Activated T-cell treated with anti-CD3 and anti-CD28 coated beads for 1 hour (primary cell): ENCODE data around the gene PLAAT2.
"Not testable (repeated sequence)": the region's sequence is repeated elsewhere in the genome, so short reads cannot be mapped to it uniquely, and the experiment has no call there.

Source experiments
- DNase-seq: peaks from one replicate; pipeline ENCODE4 v3.0.0-alpha.2; 2020; ENCODE audit warnings: low read depth

Gene PLAAT2

DNA sequence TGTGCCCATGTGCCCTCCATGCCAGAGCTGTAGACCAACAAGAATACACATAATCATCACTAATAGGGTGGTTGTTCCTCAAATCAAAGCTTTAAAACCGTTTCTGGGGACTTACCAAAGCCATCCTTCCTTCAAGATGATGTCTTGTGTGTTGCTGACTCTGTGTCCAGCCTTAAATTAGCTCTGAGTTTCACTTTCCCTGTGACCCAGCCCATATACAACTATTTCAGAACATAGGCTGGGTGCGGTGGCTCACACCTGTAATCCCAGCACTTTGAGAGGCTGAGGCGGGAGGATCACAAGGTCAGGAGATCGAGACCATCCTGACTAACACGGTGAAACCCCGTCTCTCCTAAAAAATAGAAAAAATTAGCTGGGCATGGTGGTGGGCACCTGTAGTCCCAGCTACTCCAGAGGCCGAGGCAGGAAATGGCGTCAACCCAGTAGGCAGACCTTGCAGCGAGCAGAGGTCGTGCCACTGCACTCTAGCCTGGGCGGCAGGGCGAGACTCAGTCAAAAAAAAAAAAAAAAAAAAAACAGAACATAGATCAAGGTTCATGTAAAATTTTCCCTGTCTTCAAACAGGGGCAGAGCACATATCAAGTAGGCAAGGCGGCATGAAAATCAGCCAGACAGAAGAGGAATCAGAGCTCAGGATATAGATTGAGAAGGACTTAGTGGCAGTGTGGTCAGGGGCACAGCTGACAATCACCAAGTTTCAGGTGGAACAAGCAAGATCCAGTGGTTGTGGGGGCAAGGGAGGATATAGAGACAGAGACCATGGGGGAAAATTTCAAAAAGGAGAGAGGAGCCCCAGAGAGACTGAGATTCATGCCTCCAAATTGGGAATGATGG, at the start of gene PLAAT2:
TSS of gene PLAAT2 (minus strand) at position 179 of the 855 bp plus-strand sequence. CDS start at position 124, 55 bp downstream.
- no peak for DNase-seq

GRCh38 chr11:63612181-63612580, 49.0 kb upstream of the PLAAT2 start:
- no peak for DNase-seq

DNA sequence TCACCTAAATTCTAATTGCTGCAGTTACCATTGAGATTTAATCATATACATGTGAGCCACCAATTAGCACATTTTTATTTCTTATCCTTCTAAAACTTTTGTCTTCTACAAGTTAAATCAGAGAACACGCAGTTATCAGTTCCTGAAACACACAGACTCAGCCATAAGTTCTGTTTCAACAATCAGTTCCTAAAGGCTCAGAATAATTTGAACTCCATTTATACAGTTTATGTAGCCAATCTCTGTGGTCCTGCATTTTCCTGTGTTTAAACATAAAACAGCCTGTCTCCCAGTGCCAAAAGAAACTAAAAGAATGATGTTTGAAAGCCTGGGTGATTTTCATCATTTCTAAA, 48.2 kb upstream of the PLAAT2 start:
- no peak for DNase-seq

DNA sequence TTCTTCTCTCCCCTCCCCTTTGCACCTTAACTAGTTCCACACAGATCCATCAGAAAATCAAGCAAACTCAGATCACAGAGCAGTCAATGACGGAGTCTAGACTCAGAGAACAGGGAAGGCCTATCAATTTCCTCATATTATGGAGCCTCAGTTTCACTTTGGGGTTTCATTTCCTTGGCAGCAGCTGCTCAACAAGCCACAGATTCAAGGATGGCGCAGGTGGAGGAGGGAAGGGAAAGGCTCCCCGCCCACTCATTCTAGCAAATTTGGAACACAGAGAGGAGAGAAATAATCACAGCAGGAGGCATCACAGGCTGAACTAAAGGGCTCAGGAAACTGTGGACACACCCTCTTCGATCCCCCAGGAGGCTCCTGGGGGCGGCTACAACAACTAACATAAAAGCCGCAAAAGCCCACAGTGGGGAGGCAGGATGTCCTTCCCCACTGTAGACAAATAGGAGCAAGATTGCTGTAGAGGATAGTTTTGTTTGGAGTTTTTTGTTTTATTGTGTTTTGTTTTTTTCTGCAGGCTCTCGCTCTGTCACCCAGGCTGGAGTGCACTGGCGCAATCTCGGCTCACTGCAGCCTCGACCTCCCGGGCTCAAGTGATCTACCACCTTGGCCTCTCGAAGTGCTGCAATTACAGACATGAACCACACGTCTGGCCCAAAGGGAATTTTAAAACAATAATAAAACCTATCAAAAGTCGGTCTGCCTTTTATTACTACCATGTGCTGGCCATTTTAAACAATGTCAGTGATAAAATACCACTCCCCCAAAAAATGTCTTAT, 47.6 kb upstream of the PLAAT2 start:
- DNase-seq, result no peak

DNA sequence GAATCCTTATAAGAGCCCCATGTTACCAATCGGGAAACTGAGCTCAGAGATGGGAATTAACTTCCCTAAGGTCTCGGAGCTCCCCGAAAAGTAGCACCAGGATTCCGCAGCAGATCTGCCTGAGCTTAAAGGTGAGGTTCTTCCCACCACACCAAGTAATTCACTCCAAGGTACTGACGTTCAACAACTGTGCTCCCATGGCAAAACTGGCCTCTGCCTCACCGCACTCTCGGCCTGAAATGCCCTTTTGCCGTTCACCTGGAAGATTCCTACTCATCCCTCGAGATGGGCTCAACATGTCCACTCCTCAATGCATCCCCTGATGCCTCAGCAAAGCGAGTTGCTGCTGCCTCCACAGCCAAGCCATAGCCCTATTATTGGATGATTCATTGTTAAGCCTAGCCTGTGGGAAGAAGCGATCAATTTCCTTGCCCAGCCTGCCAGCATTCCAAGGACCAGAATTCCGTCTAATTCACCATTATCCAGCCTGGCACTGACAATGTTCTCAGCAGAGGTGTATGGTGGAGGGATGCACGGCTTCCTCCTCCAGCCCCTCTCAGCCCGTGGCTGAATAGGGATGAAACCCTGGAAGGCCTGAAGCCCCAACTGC, 46.9 kb upstream of the PLAAT2 start:
- no peak for DNase-seq

DNA sequence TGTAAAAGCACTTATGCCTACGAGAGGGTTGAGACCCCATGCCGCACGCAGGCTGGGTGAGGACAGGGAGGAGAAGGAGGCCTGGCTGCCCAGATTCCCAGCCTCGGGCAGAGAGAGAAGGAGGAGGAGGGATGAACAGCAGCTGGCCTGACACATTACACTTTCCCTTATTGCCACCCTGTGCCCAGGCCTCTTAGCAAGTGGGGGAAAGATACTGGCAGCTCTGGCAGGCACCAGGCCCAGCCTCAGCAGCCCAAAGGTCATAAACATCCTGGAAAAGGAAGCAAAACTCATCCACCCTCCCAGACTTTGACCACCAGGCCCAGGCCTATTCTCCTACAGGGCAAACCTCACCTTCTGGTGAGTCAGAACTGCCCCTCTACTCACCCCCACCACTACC, 46.4 kb upstream of the PLAAT2 start:
- DNase-seq, result no peak

DNA sequence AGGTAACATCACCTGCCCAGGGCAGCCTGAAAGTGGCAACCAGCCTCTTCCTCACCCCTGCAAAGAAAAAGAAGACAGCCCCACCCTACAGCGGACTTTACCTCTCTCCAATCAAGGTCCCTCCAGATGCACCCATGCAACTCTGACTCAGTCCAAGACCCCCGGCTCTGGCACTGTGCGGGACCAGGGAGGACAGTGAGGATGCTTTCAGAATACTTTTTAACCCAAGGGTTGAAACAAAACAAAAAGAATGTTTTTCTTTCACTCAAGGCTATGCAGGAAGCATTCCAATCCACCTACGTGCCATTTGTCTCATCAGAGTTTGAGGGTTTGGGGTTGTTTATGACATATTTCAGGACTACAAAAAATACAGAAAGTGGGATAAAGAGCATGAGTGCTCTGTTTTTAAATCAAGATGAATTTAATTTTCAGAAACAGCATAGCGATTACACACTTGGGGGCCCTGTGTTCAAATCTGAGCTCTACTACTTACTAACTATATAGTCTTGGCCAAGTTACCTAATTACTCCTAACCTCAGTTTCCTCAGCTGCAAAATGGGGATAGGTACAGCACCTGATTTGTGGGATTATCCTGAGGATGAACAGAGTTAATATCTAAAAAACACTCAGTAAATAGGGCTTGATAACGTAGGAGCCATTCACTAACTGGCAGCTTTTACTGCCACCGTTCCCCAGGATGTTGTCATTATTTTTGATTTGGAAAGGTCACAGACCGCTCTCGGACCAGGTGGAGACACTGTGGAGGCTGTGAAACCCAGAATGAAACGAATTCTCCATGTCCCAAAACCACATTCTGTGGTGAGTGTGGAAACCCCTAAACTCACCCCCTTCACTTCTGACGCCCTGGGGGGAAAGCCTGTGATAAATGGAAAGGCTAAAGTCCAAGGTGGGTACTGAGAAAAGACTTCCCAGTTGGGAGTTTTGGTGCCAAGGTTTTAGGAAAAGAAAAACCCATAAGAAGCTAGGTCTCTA, 45.5 kb upstream of the PLAAT2 start:
- DNase-seq, result no peak

DNA sequence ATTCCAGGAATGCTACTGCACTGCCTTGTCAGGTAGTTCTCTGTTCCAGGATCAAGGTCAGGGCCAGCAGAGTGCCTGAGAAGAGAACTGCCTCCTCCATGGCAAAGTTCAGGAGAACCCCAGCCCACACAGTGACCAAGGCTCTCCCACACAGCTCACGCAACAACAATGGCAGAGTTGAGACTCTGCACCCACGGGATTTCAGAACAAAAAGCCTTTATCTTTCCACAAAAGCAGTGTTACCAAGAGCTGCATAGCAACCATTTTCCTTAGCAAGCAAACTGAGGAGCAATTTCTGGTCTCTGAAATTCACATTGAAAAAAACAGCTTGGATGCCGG, 40.0 kb upstream of the PLAAT2 start:
- no peak for DNase-seq

DNA sequence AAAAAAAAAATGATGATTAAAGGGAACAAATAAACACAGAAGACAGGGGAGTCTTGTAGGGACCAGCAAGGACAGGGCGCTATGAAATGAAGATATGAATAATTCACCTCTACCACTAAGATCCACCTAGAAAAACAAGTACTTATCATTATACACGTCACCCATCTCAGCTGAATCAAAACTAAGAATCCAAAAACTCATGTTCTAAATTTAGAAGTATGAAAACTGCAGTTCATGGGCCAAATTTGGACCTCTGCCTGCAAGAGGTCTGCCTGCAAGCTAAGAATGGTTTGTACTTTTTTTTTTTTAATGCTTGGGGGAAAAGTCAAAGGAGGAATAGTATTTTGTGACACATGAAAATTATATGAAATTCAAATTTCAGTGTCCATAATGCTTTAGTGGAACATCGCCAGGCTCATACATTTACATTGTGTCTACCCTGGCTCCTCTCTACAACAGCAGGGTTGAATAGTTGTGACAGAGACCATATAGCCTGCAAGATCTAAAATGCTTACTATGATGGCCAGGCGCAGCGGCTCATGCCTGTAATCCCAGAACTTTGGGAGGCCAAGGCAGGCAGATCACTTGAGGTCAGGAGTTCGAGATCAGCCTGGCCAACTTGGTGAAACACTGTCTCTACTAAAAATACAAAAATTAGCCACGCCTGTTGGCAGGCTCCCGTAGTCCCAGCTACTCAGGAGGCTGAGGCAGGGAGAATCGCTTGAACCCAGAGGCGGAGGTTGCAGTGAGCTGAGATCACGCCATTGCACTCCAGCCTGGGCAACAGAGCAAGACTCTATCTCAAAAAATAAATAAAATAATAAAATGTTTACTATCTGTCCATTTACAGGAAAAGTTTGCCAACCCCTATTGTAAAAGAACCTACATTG, 39.4 kb upstream of the PLAAT2 start:
- not testable (repeated sequence) for DNase-seq

DNA sequence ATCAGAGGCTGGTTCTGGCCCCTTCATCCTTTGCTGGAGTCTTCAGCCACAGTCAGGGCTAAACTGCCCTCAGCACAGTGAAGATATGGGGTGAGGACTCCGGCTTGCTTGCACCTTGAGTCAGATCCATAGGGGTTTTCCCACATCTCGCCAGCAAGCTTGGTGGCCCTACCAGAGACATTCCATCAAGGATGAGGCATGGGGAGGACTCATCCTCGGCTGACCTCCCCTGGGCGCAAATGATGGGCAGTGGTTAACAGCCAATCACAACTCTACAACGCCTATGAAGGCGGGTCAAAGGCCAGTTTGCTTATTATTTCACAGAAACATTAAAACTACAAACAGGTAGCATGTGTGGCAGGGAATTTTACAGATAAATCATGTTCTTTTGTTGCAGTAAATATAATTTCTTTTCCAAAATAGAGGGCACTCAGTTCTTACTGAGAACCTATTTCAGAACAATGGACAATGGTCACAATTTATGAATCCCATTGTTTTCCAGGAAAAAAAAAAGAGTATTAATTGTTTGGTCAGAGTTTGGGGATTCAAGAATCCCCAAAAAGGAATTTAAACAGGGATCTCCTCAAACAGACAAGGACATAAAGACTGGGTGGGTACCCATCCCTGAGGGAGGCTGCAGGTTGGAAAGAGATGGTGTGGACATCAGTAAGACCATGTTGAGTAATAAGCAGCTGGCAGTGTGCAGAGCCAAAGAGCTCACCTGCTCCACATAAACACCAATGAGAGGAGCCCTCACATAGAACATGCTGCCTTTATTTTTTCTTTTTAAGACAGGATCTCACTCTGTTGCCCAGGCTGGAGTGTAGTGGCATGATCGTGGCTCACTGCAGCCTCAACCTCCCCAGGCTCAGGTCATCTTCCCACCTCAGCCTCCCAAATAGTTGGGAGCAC, 36.3 kb upstream of the PLAAT2 start:
- DNase-seq, result no peak

GRCh38 chr11:63598556-63598955, 35.4 kb upstream of the PLAAT2 start:
- DNase-seq, result no peak

GRCh38 chr11:63595296-63595695, 32.1 kb upstream of the PLAAT2 start:
- DNase-seq, result no peak

GRCh38 chr11:63592975-63593395, 29.8 kb upstream of the PLAAT2 start:
- DNase-seq, result no peak

DNA sequence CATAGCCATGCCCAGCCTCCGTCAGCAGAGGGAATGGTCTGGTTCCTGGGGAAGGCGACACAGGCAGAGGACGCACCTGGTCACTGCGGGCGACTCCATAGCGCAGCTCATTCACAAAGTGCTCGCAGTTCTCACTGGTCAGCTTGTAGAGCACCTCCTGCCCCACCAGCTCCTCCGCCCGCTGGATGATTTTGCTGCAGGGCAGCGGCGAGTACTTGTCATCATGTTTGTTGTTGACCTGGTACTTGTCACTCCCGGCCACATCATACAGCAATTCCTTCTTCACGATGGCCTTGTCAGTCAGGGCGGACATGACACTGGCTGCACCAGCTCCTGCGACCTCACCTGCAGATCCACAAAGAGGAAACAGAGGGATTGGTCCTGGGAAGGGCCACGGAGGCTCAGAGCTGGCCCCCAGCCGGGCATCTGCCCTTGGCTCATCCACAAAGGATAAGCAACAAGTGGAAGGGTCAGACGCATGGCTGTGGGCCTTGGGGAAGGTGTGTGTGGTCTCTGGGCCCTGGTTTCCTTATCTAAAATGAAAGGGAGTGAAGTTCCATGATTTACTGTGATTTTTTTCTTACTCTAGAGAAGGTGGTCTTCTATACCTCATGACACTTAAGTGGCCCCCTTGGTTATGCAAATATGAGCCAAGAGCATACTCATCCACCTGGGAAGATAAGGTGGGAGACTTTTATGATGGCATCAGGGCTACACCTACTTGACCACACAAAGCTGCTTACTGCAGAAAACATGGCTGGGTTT, 27.0 kb upstream of the PLAAT2 start:
- DNase-seq, result no peak

- DNase-seq, result no peak
Measured at GRCh38 chr11:63589000-63589399, 25.8 kb upstream of the PLAAT2 start.

- DNase-seq, result no peak
Measured at GRCh38 chr11:63586451-63587166, 23.4 kb upstream of the PLAAT2 start.

- no peak for DNase-seq
Measured at GRCh38 chr11:63583357-63583677, 20.1 kb upstream of the PLAAT2 start.

GRCh38 chr11:63581224-63581623, 18.0 kb upstream of the PLAAT2 start:
- not testable (repeated sequence) for DNase-seq
